ENCODE data around the gene ELOVL7.

GRCh38 chr5:60870857-60871256, 26.8 kb upstream of the ELOVL7 start:
- TF ChIP-seq POLR2A (IDR thresholded peaks at IDR 0.05; ENCODE audit: low read depth, low read length): no peak
- no peak for TF ChIP-seq POLR2AphosphoS5 (IDR thresholded peaks at IDR 0.05; ENCODE audit: low read depth, low read length)

Data from GM12892 (cell line).